ENCODE measurements around the gene SAMD13.

SAMD13 gene, protein sequence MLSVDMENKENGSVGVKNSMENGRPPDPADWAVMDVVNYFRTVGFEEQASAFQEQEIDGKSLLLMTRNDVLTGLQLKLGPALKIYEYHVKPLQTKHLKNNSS

DNA sequence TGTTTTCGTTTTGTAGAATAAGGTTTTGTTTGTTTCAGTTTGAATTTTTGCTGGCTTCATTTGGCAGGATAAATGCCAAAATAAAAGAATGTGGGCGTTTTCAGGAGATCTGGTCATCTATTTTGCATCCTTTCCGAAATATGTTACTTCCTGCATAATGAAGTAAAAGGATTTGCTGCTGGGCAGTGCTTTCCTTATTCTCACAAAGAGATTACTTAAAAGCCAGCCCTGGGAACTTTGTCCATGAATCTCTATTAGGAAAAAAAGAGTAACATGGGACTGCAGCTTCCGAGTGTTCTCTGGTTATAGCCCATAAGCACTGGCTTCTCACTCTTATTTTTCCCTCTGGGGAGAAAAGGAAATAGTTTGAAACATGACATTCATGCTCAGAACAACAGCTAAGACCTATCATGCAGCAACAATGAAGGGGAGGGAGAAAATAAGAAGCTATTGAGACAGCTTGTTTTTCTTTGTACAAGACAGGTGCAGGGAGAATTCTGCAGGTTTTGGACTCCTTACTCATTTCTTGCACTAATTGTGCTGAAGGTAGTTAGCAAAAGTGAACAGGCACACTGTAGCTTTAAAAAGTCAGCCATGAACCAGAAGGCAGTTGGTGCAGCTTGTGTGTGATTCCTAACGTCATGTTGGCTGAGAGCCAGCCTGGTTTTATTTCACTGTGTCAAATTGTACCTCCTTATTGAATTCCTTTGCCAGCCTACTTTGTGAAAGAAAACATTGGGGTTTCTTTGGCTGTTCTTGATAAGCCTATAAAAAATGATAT, at the start of gene SAMD13:
Gene SAMD13 (plus strand): TSS at position 705 of the 781 bp plus-strand sequence. CDS start 1,527 bp downstream, outside the sequence.
- FAIRE-seq = peak; percentile 74
- DNase-seq (ENCODE audit: insufficient read length, low spot score) = no peak

DNA sequence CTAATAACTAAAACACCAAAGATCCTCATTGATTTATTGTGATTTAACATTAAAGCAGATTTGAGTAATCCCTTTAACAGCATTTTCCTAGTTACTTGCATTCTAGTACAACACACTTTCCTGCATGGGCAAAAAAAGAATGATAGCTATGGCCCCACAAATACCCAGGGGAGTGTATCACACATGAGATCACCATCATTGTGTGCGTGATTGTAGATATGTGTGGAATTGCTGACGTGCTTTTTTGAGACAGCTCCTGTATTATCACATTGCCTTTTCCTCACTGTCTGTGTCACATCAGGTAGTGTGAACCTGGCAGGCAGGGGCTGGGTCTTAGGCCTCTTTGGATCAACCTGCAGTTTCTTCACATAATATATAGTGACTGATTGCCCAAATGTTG, 48.5 kb upstream of the SAMD13 start:
- no peak for DNase-seq (ENCODE audit: insufficient read length, low spot score)
- FAIRE-seq = no peak

DNA sequence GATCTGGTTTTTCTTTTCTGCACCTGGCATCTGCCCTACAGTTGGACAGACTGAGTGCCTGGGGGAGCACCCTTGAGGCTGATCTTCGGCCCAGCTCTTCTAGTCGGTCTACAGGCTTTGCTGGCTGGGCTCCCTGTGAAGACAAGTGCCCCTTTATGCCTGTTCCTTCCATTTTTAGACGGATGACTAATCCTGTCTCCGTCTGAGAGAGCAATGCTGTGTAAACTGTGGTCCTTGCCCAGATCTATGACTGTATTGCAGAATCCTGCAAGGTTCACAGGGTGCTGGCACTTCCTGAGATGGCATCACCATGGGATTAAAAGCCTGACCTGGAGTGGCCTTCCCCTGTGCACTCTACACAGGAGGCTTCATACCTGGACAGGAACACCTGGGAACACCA, 47.6 kb upstream of the SAMD13 start:
- FAIRE-seq (no peak), DNase-seq (ENCODE audit: insufficient read length, low spot score) (no peak)

DNA sequence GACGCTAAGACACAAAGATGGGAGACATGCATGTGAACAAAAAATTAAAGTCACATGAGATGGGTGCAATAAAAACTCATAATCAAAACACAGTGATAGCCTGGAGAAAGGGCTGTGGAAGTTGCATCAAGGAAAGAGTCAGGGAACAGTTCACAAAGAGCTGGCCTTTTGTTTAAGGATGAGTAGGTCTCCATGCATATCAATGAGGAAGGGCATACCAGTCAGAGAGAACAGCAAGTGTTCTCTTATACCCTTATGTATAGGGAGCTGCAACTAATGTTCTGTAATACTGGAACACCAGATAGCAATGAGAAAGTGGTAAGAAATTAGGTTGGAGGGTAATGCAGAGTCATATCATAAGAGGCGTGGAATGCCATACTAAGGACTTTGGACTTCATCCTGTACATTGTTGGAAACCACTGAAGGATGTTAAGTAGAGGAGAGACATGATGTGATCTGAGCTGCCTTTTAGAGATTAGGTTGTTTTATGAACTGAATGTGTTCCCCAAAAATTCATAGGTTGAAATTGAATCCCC, 46.7 kb upstream of the SAMD13 start:
- DNase-seq (ENCODE audit: insufficient read length, low spot score) = no peak
- no peak for FAIRE-seq

DNA sequence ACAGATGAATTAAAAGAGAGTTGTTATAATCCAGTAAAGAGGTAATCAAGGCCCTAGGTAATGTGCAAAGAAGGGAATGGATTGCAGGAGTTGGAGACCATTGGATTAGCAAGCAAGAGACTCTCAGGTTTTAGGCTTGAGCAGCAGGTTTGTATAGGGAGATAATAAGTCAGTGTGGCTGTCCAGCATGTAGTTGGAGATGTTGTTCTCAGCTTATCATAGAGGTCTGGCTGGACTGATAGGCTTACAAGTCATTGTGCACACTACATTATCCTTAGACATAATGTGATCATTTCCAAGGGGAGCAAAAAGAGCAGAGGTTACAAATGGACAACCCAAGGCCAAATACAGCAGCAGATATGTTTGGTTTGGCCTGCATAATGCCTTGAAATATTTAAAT, 45.9 kb upstream of the SAMD13 start:
- FAIRE-seq (no peak), DNase-seq (ENCODE audit: insufficient read length, low spot score) (no peak)

DNA sequence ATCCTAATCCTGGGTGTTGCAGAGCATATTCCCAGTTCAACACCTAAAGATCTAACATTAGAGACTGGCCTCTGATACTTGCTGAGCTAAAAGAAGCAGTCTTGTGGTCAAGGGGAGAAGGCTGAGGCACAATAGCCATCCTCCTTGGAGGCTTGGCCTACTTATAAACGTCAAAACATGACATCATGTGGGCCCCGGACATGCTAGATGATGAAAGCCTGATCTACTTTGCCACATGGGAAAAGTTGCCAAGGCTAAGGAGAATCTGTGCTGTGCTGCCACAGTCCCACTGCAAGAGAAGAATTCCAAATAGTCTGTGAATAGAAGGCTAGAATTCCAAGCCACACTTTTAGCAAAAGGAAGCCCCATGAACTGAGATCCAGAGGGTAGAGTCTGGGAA, 43.9 kb upstream of the SAMD13 start:
- FAIRE-seq (no peak), DNase-seq (ENCODE audit: insufficient read length, low spot score) (no peak)

DNA sequence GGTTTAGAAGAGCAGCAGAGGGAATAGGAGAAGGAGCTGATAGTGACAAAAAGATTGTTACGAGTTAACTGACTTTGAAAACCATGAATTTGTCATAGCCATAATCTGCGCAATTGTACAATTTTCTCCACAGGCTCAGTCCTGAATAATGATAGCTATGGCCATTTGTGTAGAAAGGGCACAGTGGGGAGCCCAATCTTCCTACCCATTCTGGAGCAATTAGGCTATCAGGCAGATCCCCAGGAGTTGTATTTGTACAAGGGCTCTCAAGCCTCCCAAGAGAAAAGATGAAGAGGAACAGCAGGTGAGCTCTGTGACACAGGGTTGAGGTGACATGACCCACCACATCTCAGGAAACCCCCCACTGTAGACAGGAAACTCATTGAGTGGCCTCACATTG, 42.1 kb upstream of the SAMD13 start:
- no peak for DNase-seq (ENCODE audit: insufficient read length, low spot score)
- no peak for FAIRE-seq

DNA sequence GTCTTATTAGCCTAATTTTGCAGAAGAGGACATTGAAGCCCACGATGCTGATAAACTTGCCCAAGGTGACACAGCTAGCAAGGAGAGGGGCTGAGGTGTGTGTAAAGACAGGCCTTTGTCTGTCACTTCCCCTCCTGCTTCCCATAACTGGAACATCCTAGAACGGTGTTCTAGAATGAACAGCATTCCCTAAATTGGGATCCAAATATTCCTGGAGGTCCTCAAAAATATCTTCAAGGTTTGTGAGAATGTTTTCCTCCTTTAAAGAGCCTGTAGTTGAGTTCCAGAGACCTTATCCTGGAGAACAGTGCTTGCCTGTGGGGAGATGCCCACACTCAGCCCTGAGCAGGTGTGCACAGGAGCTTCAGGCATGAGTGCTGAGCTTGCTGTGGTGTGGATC, 41.5 kb upstream of the SAMD13 start:
- FAIRE-seq = no peak
- no peak for DNase-seq (ENCODE audit: insufficient read length, low spot score)

DNA sequence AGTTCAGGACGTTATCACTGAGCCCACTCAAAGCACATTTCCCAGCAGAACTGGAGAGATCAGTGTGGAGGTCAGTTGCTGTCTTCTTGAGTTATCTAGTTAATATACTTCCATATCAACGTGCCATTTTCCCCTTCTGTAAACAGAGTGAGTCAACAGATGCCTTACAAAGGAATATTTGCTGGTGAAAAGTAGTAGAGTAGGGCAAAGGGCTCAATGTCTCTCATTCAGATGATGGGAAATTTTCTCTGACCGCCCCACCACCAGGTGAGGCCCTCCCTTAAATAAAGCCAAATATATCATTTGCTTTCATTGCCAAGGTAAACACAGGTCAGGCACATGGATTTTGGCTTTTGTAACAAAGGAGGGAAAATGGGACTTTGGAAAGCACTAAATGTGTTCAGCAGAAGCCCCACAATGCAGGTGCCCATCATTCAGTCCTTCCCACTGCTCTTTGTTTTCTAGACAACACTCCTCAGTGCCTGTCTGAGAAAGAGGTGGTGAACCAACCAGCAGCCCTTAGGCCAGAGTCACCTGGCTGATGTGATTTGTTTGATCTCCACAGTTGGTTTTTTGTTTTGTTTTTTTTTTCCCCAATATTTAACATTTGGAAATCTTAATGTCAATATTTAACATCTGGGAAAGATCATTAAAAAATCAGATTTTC, 40.5 kb upstream of the SAMD13 start:
- DNase-seq (ENCODE audit: insufficient read length, low spot score) = no peak
- no peak for FAIRE-seq

DNA sequence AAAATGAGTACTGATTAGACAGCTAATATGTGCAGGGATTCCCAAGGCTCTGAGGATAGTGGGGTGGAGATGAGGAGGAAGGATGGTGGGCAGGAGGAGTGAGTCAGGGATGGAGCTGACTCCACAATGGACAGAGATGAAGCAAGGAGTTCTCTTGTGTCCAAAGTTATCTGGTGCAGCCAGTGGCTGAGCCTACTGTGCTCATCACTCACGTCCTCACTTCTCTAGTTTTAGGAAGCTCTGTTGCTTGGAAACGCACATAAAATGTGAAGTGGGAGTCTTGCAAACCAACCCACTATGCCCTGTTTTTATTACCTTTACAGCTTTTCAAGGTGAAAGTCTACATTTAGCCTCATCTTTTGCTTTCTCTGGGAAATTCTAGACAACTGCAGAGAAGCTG, 36.5 kb upstream of the SAMD13 start:
- FAIRE-seq (no peak), DNase-seq (ENCODE audit: insufficient read length, low spot score) (no peak)

DNA sequence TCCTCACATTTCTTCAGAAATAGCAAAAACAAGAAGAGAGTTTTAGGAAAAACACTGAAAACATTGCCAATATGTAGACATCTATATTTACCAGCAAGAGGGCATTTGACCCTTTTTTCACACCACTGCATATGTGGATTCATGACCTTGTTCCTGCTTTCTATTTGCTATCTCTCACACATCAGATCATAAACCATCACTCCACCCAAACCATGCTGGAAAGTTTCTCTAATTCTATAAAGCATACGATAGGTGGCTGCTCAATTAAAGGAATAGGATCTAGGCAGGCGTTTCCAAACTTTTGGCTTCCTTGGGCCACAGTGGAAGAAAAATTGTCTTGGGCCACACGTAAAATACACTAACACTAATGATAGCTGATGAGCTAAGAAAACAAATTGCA, 35.6 kb upstream of the SAMD13 start:
- DNase-seq (ENCODE audit: insufficient read length, low spot score) (no peak), FAIRE-seq (no peak)

DNA sequence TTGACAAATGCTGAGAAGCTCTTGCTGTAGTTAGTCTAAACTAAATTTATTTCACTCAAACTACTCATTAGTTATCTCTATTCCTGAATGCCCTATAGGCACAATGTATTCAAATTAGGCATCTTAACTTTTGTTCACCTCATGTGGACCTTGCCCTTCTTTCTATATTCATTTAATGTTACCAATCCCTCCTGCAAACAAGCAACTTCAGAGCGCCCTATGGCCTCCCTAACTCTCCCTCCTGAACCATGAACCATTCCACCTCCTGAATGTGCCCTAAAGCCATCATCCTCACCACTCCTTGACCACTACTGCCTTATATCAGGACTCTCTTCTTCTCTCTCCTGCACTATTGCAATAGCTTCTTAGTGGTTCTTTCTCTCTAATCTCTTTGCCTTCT, 34.8 kb upstream of the SAMD13 start:
- DNase-seq (ENCODE audit: insufficient read length, low spot score) (no peak), FAIRE-seq (no peak)

DNA sequence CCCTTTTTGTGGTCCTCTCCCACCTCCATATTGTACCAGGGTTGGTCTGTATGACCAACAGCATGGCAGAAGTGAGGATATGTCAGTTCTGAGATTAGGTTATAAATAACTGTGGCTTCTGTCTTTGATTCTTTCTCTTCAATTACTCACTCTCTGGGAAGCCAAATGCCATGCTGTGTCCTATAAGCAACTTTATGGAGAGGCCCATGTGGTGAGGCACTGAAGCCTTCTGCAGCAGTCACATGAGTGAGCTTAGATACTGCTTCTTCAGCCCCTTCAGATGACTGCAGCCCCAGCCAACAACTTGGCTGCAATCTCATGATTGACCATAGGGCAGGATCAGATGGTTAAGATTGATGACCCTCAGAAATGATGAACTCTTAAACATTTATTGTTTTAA, 34.0 kb upstream of the SAMD13 start:
- FAIRE-seq = no peak
- DNase-seq (ENCODE audit: insufficient read length, low spot score) = no peak

DNA sequence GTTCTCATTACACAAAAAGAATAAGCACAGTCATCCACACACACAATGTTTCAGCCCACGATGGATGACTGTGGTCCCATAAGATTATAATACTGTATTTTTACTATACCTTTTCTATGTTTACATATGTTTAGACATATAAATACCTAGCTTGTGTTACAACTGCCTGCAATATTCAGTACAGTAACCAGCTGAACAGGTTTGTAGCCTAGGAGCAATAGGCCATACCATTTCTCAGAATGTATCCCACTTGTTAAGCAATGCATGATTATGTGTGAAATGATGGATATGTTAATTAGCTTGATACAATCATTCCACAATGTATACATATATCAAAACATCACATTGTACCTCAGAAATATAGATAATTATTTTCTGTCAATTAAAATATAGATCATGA, 33.2 kb upstream of the SAMD13 start:
- no peak for DNase-seq (ENCODE audit: insufficient read length, low spot score)
- no peak for FAIRE-seq

DNA sequence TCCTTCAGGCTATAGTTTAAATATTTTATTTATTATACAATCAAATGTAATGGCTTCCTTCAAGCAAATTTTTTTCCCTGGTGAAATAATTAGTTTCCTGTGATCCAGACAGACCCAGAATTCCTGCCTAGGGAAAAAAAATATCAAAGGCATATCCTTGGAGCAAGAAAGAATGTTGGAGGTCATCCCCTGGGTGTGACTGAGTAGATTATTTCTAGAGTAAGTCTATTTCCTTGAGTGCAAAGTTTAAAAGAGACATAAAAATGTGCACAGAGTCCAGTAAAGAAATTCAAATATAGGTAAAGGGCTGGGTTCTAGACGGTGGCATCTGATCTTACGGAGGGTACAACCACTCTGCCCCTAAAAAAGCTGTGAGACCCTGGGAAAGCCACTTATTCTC, 32.2 kb upstream of the SAMD13 start:
- FAIRE-seq (no peak), DNase-seq (ENCODE audit: insufficient read length, low spot score) (no peak)

DNA sequence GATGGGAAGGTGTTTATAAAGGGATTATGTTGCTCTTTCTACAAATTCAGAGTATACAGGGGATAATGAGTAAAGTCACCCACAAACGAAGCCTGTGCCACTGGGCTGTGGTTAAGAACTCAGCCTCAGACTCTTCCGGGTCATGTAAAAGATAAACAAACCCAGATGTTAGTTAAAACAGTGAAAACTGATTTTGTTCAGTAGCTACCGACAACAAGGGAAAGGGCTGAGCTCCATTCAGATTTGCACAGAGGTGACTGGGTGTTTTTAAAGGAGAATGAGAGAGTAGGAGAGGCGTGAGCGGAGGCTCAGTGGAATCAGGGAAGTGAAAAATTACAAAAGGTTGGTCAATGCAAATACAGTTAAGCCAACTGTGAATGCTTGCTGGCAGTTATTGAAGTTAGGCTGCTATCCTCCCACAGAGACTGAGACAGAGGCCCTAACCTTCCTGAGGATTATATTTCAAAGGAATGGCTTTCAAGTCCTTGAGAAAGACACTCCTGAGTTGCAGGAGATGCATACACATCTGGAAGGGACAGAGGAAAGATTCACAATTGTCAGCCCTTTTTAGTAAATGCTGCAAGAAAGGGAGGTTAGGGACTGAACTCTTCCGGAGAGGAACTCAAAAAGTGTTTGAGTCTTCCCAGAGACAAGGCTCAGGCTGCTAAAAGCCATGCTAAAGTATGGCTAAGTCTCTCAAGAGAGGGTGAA, 29.9 kb upstream of the SAMD13 start:
- DNase-seq (ENCODE audit: insufficient read length, low spot score) = peak; percentile 17
- peak; percentile 97 for FAIRE-seq

DNA sequence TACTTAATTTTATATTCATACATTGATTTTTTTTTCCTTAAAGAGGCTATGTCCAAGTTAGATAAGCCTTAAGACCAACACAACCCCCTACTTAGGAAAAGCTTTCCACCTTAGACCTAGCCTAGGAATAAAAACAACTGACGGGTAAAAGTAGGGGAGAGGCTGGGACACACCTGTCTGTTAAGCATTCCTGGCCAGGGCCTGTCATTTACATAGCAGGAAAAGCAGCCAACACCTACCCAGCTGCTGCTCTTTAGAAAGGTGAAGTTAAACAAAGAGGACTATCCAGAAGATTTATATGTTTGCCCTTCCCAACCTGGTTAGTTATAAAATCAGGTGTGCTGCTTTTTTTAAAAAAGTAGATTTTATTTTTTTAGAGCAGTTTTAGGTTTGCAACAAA, 29.1 kb upstream of the SAMD13 start:
- DNase-seq (ENCODE audit: insufficient read length, low spot score) (no peak), FAIRE-seq (peak; percentile 85)

DNA sequence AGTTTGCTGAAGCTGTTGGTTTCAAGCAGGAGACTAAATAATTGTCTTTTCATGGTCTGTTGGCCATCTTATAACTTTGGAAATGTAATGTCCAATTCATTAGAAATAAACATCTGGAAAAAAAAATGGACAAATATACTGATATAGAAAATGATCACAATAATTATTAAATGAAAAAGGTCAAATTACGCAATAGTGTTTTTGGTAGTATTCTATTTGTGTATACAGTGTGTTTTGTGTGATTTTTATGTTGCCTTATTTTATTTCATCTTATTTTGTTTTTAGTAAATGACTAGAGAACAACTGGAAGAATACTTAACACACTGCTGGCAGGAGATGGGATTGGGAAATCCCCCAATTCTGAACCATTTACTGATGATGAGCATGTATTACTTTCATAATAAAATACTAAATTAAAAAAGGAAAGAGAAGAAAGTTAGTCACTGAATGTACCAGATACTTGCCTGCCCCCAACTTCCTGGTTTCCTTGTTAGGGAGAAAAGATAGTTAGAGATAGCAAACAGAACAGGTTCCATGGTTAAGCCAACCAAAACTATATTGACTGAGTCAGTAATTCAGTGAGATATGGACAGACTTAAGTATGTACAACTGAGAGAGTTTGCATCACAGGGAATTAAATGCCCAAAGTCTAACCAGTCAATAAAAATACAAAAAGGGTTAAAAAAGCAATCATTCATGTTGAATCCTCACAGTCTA, 24.0 kb upstream of the SAMD13 start:
- FAIRE-seq (no peak), DNase-seq (ENCODE audit: insufficient read length, low spot score) (no peak)

DNA sequence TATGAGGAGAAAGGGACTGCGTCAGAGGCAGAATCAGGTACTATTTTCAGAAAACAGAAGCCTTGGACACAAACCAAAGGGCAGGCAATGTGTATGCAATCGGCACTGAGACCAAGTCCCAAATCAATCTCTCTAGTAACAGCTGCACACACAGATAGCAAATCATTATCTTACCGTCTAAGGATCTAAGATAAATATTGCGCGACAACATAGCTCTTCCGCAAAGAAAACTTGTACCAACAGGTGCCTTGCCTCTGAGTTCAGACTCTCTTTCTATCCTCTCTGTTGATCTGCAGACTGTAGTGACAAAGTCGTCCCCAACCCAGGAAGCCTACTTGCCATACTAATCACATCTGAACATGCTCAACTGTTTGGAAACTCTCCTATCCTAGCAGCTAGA, 22.6 kb upstream of the SAMD13 start:
- no peak for FAIRE-seq
- DNase-seq (ENCODE audit: insufficient read length, low spot score) = no peak

DNA sequence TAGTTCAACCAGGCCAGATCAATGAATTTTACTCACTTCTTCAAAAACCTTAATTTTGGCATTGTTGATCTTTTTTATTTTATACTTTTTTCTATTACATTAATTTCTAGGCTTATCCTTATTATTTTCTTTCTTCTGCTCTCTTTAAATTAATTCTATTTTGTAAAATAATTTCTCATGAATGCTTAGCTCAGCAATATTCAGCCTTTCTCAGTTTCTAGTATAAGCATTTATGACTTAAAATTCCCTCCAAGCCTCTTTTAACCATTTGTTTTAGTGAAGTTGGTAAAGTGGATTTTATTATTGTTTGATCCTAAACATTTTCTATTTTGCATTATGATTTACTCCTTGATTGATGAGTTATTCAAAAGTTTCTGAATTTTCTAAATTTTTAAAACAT, 20.6 kb upstream of the SAMD13 start:
- no peak for DNase-seq (ENCODE audit: insufficient read length, low spot score)
- no peak for FAIRE-seq

Data from GM19239 (cell line).